ENCODE data around the gene PAX3.

DNA sequence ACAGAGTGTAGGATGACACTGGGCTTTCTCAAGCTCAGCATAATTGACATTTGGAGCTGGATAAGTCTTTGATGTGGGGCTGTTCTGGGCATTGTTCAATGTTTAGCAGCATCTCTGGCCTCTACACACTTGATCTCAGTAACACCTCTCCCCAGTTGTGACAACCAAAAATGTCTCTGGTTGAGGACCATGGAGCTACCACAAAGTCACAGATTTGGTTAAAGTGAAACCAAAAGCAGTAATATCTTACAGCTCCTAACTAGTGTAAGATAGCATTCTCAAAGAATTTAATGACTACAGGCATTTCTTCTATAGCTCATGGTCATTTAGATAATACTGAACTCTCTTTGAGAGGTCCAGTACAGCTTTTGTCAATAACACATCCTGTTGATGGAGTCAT is 23.4 kb upstream of the PAX3 start:
- TF ChIP-seq, protein P1, sequence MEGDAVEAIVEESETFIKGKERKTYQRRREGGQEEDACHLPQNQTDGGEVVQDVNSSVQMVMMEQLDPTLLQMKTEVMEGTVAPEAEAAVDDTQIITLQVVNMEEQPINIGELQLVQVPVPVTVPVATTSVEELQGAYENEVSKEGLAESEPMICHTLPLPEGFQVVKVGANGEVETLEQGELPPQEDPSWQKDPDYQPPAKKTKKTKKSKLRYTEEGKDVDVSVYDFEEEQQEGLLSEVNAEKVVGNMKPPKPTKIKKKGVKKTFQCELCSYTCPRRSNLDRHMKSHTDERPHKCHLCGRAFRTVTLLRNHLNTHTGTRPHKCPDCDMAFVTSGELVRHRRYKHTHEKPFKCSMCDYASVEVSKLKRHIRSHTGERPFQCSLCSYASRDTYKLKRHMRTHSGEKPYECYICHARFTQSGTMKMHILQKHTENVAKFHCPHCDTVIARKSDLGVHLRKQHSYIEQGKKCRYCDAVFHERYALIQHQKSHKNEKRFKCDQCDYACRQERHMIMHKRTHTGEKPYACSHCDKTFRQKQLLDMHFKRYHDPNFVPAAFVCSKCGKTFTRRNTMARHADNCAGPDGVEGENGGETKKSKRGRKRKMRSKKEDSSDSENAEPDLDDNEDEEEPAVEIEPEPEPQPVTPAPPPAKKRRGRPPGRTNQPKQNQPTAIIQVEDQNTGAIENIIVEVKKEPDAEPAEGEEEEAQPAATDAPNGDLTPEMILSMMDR (IDR thresholded peaks at IDR 0.05), result no peak
- TF ChIP-seq POLR2A (IDR thresholded peaks at IDR 0.05) (no peak), POLR2AphosphoS5 (IDR thresholded peaks at IDR 0.05) (no peak)

Measured in suprapubic skin (tissue), 4 donors.